ENCODE measurements around the gene SHC3. TPM values are rescaled to one million over a fixed set of nuclear protein-coding genes. Genes with fewer than 3 reads are reported as not detected.

SHC3 gene
- total and polyA plus RNA-seq, 2 of the 4 experiments (the other 2 are of a cell fraction) = 4.5 to 13.3 TPM

- TF ChIP-seq NFE2L2 (IDR thresholded peaks at IDR 0.05; ENCODE audit: low read depth, low read length) (no peak), POLR2A (IDR thresholded peaks at IDR 0.05; ENCODE audit: low read depth, low read length) (no peak), USF2 (IDR thresholded peaks at IDR 0.05; ENCODE audit: low read depth, low read length) (no peak), SMC3 (IDR thresholded peaks at IDR 0.05; ENCODE audit: low read depth, low read length) (no peak), RFX5 (IDR thresholded peaks at IDR 0.05; ENCODE audit: low read depth, low read length) (no peak), RAD21 (IDR thresholded peaks at IDR 0.05; ENCODE audit: low read length) (no peak), BHLHE40 (IDR thresholded peaks at IDR 0.05; ENCODE audit: low read depth, low read length) (no peak), MXI1 (IDR thresholded peaks at IDR 0.05; ENCODE audit: borderline replicate concordance, low read depth, low read length) (no peak), MAFK (IDR thresholded peaks at IDR 0.05; ENCODE audit: low read depth, low read length) (no peak), CTCF (conservative IDR thresholded peaks at IDR 0.05; ENCODE audit: low read depth, low read length) (no peak), MAZ (IDR thresholded peaks at IDR 0.05; ENCODE audit: borderline replicate concordance, low read depth, low read length) (no peak), CEBPB (IDR thresholded peaks at IDR 0.05; ENCODE audit: low read depth, low read length) (no peak), FOS (IDR thresholded peaks at IDR 0.05; ENCODE audit: low read depth, low read length) (no peak)
- no TSS peak for BruUV-seq (replicated peaks)
- H3K27me3 ChIP-seq (ENCODE audit: control insufficient read depth, insufficient read depth, low read length) = no peaks in the 10 kb centered on the region
- dilution Hi-C loops (cut with HindIII; ENCODE audit: low sequenced_read_pairs, unreplicated experiment) (no loop called here), intact Hi-C loops (cut with micrococcal nuclease) (no loop called here), in situ Hi-C loops (cut with MboI; ENCODE audit: low sequenced_read_pairs) (loop anchor here (25.0 kb wide), 2 partner anchors 1051 to 1326 kb away; partner anchors contain the start of gene CDK20)
- no peak overlapping the region for H3K23ac ChIP-seq (ENCODE audit: low read depth, low read length)
- H3K18ac ChIP-seq (ENCODE audit: low read depth, low read length) = no peak overlapping the region
- no peaks in the 10 kb centered on the region for H3K79me1 ChIP-seq (ENCODE audit: low read depth in 1 of 2, low read length in 2 of 2)
- H3K4me3 ChIP-seq (ENCODE audit: insufficient read depth, low read depth, low read length) = no peak overlapping the region
- H3K14ac ChIP-seq (replicated peaks; ENCODE audit: low read depth, low read length) = no peak overlapping the region
- POLR2A ChIA-PET (ENCODE audit: unreplicated experiment) = no interaction called here
- no peaks in the 10 kb centered on the region for H3K4me1 ChIP-seq (ENCODE audit: control insufficient read depth, insufficient read depth, low read length)
- no peak overlapping the region for H2AK9ac ChIP-seq (replicated peaks; ENCODE audit: low read depth, low read length, poor library complexity)
- H2BK5ac ChIP-seq (ENCODE audit: low read depth, low read length, poor library complexity, severe bottlenecking) = no peak overlapping the region
- no peak overlapping the region for H3K4ac ChIP-seq (ENCODE audit: low read depth, low read length)
- H3K9me3 ChIP-seq (ENCODE audit: control insufficient read depth, insufficient read depth, low read length) = no peaks in the 10 kb centered on the region
- DNase-seq = no peak
- H3K27ac ChIP-seq (ENCODE audit: insufficient read depth, low read length) = no peak overlapping the region
- WGBS, 2 experiments (ENCODE audit: extremely low coverage in 2 of 2, insufficient read length in 1 of 2) = no CpG with 5 or more reads among the region's 1 CpG
- H3K9ac ChIP-seq (ENCODE audit: low read depth, low read length) = no peak overlapping the region
- peak overlapping the region; percentile 3 for H2AFZ ChIP-seq (replicated peaks; ENCODE audit: low read length, poor library complexity)
- no peak overlapping the region for H2AK5ac ChIP-seq (ENCODE audit: low read depth, low read length)
- peaks cover 8% of the 10 kb centered on the region; the same call in 1 of the 2 replicates for H3K9me1 ChIP-seq (ENCODE audit: insufficient read depth, low read length)
- peaks cover 10% of the 10 kb centered on the region for H3K36me3 ChIP-seq (ENCODE audit: control insufficient read depth, insufficient read depth, low read length)
- H4K20me1 ChIP-seq (ENCODE audit: insufficient read depth, low read length) = no peaks in the 10 kb centered on the region
- H4K8ac ChIP-seq (ENCODE audit: low read depth in 2 of 2, low read length in 2 of 2) = no peak overlapping the region
- no peak overlapping the region for H4K91ac ChIP-seq (ENCODE audit: insufficient read depth, low read depth, low read length)
- CTCF ChIA-PET = no interaction called here
- no peak overlapping the region for H3K4me2 ChIP-seq (ENCODE audit: low read depth, low read length)
- H2BK120ac ChIP-seq (ENCODE audit: low read depth, low read length) = no peak overlapping the region
- no peak overlapping the region for H4K5ac ChIP-seq (ENCODE audit: low read depth, low read length)
- ATAC-seq (ENCODE audit: low read depth) = no peak
- no peak overlapping the region for H2BK20ac ChIP-seq (ENCODE audit: low read depth, low read length)
- H3K56ac ChIP-seq (ENCODE audit: extremely low read depth, insufficient read depth, low read length) = no peak overlapping the region
- H2BK15ac ChIP-seq (ENCODE audit: low read depth, low read length) = no peak overlapping the region
Measured at GRCh38 chr9:89013660-89014059, 165.0 kb downstream of the SHC3 start.
